Astrocyte (in vitro differentiated cells and primary cell): Measurements from ENCODE around the gene SHLD2. TPM values are rescaled to one million over a fixed set of nuclear protein-coding genes. Genes with fewer than 3 reads are reported as not detected.
"Not testable (repeated sequence)": the region's sequence is repeated elsewhere in the genome, so short reads cannot be mapped to it uniquely, and the experiment has no call there.

Experiments used
- DNase-seq: peaks from one replicate; pipeline ENCODE4 v3.0.0-alpha.2; 2010; ENCODE audit warnings: low read depth
- FAIRE-seq: peaks from 2 replicates; lab custom pipeline; 2011; peaks lifted over from hg19 to GRCh38; lab: Jason Lieb, UNC
- H2AFZ ChIP-seq: 2 replicates; pipeline ENCODE4 v1.6.0; 2012; ENCODE audit warnings: low read depth, low read length, inconsistent platforms
- H3K27ac ChIP-seq: 2 replicates; pipeline ENCODE4 v1.5.1; 2011; ENCODE audit warnings: low read depth, low read length, inconsistent platforms
- H3K27me3 ChIP-seq: 2 replicates; pipeline ENCODE4 v1.6.0; 2011; ENCODE audit warnings: low read length, inconsistent platforms; ENCODE audit not compliant: insufficient read depth
- H3K36me3 ChIP-seq: 2 replicates; pipeline ENCODE4 v1.5.1; 2011; ENCODE audit warnings: low read length, inconsistent platforms; ENCODE audit not compliant: insufficient read depth
- H3K4me1 ChIP-seq: 2 replicates; pipeline ENCODE4 v1.5.1; 2011; ENCODE audit warnings: low read length, inconsistent platforms; ENCODE audit not compliant: insufficient read depth
- H3K4me2 ChIP-seq: 2 replicates; pipeline ENCODE4 v1.6.0; 2012; ENCODE audit warnings: low read length, inconsistent platforms
- H3K4me3 ChIP-seq: 2 replicates; pipeline ENCODE4 v1.5.1; 2011; ENCODE audit warnings: low read depth, mild to moderate bottlenecking, low read length, inconsistent platforms; ENCODE audit not compliant: insufficient read depth
- H3K79me2 ChIP-seq: 2 replicates; pipeline ENCODE4 v1.6.0; 2012; ENCODE audit warnings: mild to moderate bottlenecking, low read length, inconsistent platforms; ENCODE audit not compliant: insufficient read depth
- H3K9ac ChIP-seq: 2 replicates; pipeline ENCODE4 v1.6.0; 2012; ENCODE audit warnings: mild to moderate bottlenecking, low read length, inconsistent platforms
- H3K9me3 ChIP-seq: 2 replicates; pipeline ENCODE4 v1.5.1; 2012; ENCODE audit warnings: low read depth, mild to moderate bottlenecking, low read length, inconsistent platforms; ENCODE audit not compliant: insufficient read depth
- H4K20me1 ChIP-seq: 2 replicates; pipeline ENCODE4 v1.6.0; 2012; ENCODE audit warnings: low read length, inconsistent platforms; ENCODE audit not compliant: insufficient read depth
- H3K27ac Mint-ChIP-seq: one replicate; pipeline ENCODE4 v1.8.0; 2021; ENCODE audit warnings: mild to moderate bottlenecking, mixed read lengths; ENCODE audit not compliant: unreplicated experiment
- H3K27me3 Mint-ChIP-seq: one replicate; pipeline ENCODE4 v1.8.0; 2021; ENCODE audit warnings: low read depth, mixed read lengths; ENCODE audit not compliant: unreplicated experiment
- H3K36me3 Mint-ChIP-seq: one replicate; pipeline ENCODE4 v1.8.0; 2021; ENCODE audit warnings: low read depth, mixed read lengths; ENCODE audit not compliant: unreplicated experiment
- H3K4me1 Mint-ChIP-seq: one replicate; pipeline ENCODE4 v1.8.0; 2021; ENCODE audit warnings: low read depth, mixed read lengths; ENCODE audit not compliant: unreplicated experiment
- H3K4me3 Mint-ChIP-seq: one replicate; pipeline ENCODE4 v1.8.0; 2021; ENCODE audit warnings: mild to moderate bottlenecking, moderate library complexity, mixed read lengths; ENCODE audit not compliant: unreplicated experiment
- H3K9me3 Mint-ChIP-seq: one replicate; pipeline ENCODE4 v1.8.0; 2021; ENCODE audit warnings: mild to moderate bottlenecking, mixed read lengths; ENCODE audit not compliant: unreplicated experiment
- total RNA-seq: library from RNA; stranded (reverse); gene quantifications from 2 replicates; pipeline ENCODE4 v1.2.1, GENCODE V29; 2021

Gene SHLD2
- total RNA-seq, 1 donor from 2014 or later = 23.2 TPM

- not testable (repeated sequence) for H3K4me1 ChIP-seq, H3K27me3 Mint-ChIP-seq, H3K27ac ChIP-seq, DNase-seq, H3K9ac ChIP-seq, H3K36me3 Mint-ChIP-seq, H3K9me3 Mint-ChIP-seq, H3K9me3 ChIP-seq, H2AFZ ChIP-seq, H3K4me1 Mint-ChIP-seq, FAIRE-seq, H3K36me3 ChIP-seq, H3K27ac Mint-ChIP-seq, H3K4me3 Mint-ChIP-seq, H3K27me3 ChIP-seq, H3K4me3 ChIP-seq, H4K20me1 ChIP-seq, H3K4me2 ChIP-seq, H3K79me2 ChIP-seq
Observed at GRCh38 chr10:87216120-87216519, 121.1 kb downstream of the SHLD2 start.

GRCh38 chr10:87219370-87219769, 124.4 kb downstream of the SHLD2 start:
- not testable (repeated sequence) for H3K27ac ChIP-seq, H3K9me3 Mint-ChIP-seq, H3K4me3 Mint-ChIP-seq, H3K36me3 ChIP-seq, H4K20me1 ChIP-seq, H3K4me3 ChIP-seq, H3K9me3 ChIP-seq, H3K27me3 ChIP-seq, H2AFZ ChIP-seq, H3K9ac ChIP-seq, H3K27me3 Mint-ChIP-seq, H3K27ac Mint-ChIP-seq, H3K36me3 Mint-ChIP-seq, H3K79me2 ChIP-seq, FAIRE-seq, H3K4me1 ChIP-seq, DNase-seq, H3K4me2 ChIP-seq, H3K4me1 Mint-ChIP-seq

- not testable (repeated sequence) for H3K4me2 ChIP-seq, H3K4me3 Mint-ChIP-seq, H3K79me2 ChIP-seq, H4K20me1 ChIP-seq, H2AFZ ChIP-seq, H3K4me1 ChIP-seq, H3K27ac ChIP-seq, H3K9me3 Mint-ChIP-seq, H3K4me1 Mint-ChIP-seq, H3K4me3 ChIP-seq, H3K9me3 ChIP-seq, H3K9ac ChIP-seq, H3K27me3 ChIP-seq, H3K27ac Mint-ChIP-seq, H3K36me3 Mint-ChIP-seq, FAIRE-seq, H3K27me3 Mint-ChIP-seq, H3K36me3 ChIP-seq, DNase-seq
Observed at GRCh38 chr10:87222789-87223188, 127.8 kb downstream of the SHLD2 start.

GRCh38 chr10:87225148-87225547, 130.1 kb downstream of the SHLD2 start, which contains the start of gene NUTM2A:
NUTM2A (plus strand) TSS chr10:87225448; CDS start chr10:87225831, 383 bp downstream.
- not testable (repeated sequence) for FAIRE-seq, H3K4me1 Mint-ChIP-seq, H3K36me3 ChIP-seq, H3K9me3 ChIP-seq, H3K4me3 ChIP-seq, H3K27ac Mint-ChIP-seq, DNase-seq, H3K4me3 Mint-ChIP-seq, H2AFZ ChIP-seq, H3K9ac ChIP-seq, H3K4me2 ChIP-seq, H3K79me2 ChIP-seq, H3K27me3 ChIP-seq, H3K27ac ChIP-seq, H3K27me3 Mint-ChIP-seq, H3K9me3 Mint-ChIP-seq, H4K20me1 ChIP-seq, H3K4me1 ChIP-seq, H3K36me3 Mint-ChIP-seq

GRCh38 chr10:87228247-87228646, 133.2 kb downstream of the SHLD2 start:
- H3K4me3 Mint-ChIP-seq, H3K9ac ChIP-seq, H3K27ac ChIP-seq, FAIRE-seq, H3K4me1 ChIP-seq, H3K27ac Mint-ChIP-seq, H3K27me3 Mint-ChIP-seq, H4K20me1 ChIP-seq, H3K27me3 ChIP-seq, H3K9me3 ChIP-seq, H2AFZ ChIP-seq, H3K36me3 Mint-ChIP-seq, H3K36me3 ChIP-seq, H3K4me3 ChIP-seq, H3K4me1 Mint-ChIP-seq, H3K79me2 ChIP-seq, DNase-seq, H3K9me3 Mint-ChIP-seq, H3K4me2 ChIP-seq: not testable (repeated sequence)

GRCh38 chr10:87229211-87229610, 134.2 kb downstream of the SHLD2 start:
- not testable (repeated sequence) for H3K27ac Mint-ChIP-seq, FAIRE-seq, H3K9ac ChIP-seq, H2AFZ ChIP-seq, H3K4me3 Mint-ChIP-seq, H3K9me3 ChIP-seq, H3K27me3 Mint-ChIP-seq, H3K4me2 ChIP-seq, H3K4me1 Mint-ChIP-seq, H3K27me3 ChIP-seq, DNase-seq, H3K9me3 Mint-ChIP-seq, H3K36me3 ChIP-seq, H3K79me2 ChIP-seq, H3K4me1 ChIP-seq, H4K20me1 ChIP-seq, H3K36me3 Mint-ChIP-seq, H3K4me3 ChIP-seq, H3K27ac ChIP-seq
